Kidney glomerular epithelial cell (primary cell): ENCODE data around the gene MAP4K4.
A peak's percentile ranks its signal among the peaks of the same experiment; 100 is the strongest.

ENCODE experiments used
- DNase-seq: peaks from one replicate; lab custom pipeline; 2025; lab: John Stamatoyannopoulos, UW

The MAP4K4 gene

GRCh38 chr2:101722864-101723263 lies 25.4 kb downstream of the MAP4K4 start:
- no peak for DNase-seq

GRCh38 chr2:101723371-101724124 lies 26.0 kb downstream of the MAP4K4 start:
- DNase-seq: no peak

DNA sequence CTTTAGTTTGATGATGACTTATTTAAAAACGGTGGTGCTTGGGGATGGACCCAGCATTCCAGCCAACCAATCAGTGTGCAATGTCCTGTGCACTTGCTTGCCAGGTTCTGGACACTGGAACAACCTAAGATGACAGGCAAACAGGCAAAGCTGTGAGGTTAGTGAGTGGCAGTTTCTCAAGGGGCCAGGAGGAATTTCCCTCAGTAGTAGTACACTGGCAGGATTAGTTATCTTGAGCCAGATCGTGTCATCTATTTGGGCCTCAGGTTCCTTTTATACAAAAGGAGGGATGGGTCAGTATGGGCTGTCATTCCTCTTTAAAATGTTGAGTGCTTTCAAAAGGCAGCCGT lies 26.6 kb downstream of the MAP4K4 start:
- no peak for DNase-seq

GRCh38 chr2:101725038-101725437 lies 27.5 kb downstream of the MAP4K4 start:
- no peak for DNase-seq

- no peak for DNase-seq
These were observed 28.1 kb downstream of the MAP4K4 start for GRCh38 chr2:101725515-101726192.

DNA sequence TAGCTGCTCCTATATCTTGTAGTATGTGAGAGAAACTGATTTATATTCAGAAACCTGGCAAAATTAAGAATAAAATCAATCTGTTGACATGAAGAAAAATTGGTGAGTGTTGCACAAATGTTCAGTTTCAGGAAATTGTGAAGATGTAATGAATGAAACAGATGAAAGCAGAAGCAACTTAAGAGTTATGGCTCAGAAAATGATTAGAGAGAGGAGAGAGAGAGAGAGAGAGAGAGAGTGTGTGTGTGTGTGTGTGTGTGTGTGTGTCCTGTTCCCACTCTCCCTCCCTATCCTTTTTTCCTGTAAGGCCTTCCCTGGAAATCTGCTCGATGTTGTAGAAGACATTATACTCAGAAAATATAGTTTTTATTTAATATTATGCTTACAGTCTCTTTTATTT lies 31.4 kb downstream of the MAP4K4 start:
- DNase-seq: no peak

DNA sequence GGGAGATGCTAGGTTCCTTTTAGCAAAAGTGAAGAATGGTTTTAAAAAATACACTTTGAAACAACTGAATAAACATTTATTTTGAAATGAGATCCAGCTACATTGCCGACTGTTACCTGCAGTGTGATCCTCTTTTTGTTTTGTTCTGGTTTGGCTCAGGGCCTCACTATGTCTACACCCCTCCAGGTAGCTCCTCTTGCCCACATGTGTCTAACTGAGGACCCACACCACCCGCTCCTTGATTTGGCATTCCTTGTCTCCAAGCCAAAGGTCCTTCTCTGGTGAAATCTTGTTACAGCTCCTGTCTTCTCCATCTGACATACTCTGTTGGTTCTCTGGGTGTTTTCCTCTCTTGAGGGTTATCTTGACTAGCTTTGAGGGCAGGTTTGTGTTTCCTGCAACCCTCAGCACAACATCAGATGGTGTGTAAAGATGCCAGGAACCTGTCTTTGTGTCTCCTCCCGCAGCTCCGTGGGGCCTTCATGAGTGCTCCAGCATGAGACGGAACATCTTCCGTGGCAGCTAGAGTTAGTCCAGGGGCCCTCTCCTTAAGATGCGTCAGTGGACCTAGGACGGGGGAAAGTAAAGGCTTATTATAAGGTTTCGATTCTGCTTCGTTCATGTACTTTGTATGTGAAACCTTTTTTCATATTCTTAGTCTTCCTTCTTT lies 32.1 kb downstream of the MAP4K4 start:
- DNase-seq: no peak

GRCh38 chr2:101731221-101732054 lies 33.9 kb downstream of the MAP4K4 start:
- DNase-seq: no peak

DNA sequence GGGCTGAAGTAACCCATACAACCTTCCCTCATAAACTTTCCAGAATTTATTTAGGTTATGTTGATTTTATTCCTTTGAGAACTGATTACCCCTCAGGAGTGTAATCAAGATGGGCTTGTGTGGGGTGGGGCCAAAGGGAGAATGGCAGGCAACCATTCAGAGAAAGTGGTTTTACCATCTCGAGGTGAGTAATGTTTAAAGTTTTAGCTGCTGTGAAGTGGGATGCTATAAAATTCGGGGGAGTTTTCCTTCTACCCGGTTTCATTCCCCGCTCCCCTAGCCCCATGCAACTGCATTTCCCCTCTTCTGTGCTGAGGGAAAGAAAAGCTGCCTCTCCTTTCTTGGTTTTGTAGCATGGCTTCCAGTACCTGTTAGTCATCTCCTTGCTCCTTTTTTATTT lies 34.7 kb downstream of the MAP4K4 start:
- DNase-seq: no peak

DNA sequence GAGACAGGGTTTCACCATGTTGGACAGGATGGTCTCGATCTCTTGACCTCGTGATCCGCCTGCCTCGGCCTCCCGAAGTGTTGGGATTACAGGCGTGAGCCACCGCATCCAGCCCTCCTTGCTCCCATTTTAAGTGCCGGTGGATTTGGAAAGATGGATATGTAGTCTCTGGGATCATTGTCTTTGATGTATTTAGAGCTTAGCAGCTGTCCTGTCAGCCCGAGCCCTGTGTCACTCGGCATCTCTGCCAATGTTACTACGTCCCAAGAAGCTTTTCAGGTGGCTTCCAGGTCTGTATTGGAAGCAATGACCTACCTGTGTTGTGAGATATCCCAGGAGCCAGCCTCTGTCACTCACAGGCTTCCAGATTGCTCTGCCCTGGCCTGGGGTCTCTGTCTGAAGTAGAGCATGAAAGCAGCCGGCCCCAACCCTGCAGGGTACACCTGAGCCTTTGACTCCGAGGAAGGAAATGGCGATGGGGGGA lies 35.3 kb downstream of the MAP4K4 start:
- DNase-seq: no peak

GRCh38 chr2:101733257-101733993 lies 35.9 kb downstream of the MAP4K4 start:
- DNase-seq: no peak

GRCh38 chr2:101734505-101735165 lies 37.1 kb downstream of the MAP4K4 start:
- DNase-seq: no peak

- DNase-seq: no peak
These were observed 37.6 kb downstream of the MAP4K4 start for GRCh38 chr2:101735166-101735533.

- no peak for DNase-seq
These were observed 38.7 kb downstream of the MAP4K4 start for GRCh38 chr2:101736233-101736632.

DNA sequence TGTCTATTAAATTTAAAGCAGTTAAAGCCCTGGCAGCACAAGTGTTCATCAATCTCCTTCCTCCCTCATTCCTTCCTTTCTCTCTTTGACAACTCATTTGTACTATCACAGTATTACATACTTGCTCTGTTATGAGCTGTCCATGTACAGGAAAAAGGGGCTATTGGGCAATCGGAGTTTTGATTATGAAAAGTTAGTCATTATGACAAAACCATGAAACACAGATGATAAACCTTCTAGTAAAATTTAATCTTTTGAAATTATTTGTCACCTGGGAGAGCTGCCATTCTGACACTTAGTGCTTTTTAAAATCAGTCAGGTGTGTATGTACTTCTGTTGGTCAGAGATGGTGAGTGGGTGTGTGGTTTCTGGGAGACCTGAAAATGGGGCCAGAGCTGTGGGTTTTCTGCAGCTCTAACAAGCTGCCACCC lies 39.4 kb downstream of the MAP4K4 start:
- DNase-seq: peak; percentile 62

DNA sequence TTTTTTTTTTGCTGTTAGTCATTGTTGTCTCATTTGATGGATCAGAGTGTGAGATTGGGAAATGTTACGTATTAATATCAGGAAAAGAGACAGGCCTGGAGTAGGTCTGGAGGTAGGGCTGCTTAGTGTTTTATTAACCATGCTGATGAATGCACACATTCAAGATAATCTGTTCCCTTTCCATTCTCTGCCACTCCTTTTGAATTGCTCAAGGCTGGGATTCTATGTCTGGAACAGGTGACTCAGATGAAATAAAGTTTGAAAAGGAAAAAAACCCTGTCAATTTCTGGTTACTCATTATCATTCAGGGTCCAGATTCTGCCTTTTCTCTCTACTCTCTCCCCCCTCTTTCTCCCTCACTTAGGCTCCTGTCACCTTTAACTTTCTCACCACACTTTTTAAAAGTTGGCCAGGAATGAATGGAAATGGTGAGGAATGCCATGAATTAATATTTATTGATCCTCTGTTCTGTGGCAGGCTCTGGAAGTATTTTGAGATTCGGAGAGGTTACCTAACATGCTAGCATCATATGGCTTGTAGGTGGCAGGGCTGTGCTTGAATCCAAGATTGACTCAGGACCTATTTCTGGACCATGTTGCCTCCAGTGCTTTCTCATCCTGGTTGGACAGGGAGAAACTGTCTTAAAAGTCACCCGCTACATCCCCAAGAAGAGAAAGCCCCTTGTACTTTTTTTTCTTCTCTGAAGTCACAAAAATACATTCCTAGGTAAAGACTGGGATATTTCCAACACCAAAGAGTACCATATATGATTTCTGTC lies 40.2 kb downstream of the MAP4K4 start:
- peak; percentile 82 for DNase-seq

GRCh38 chr2:101738649-101739048 lies 41.1 kb downstream of the MAP4K4 start:
- no peak for DNase-seq

GRCh38 chr2:101740555-101740964 lies 43.1 kb downstream of the MAP4K4 start:
- DNase-seq: no peak

- no peak for DNase-seq
These were observed 44.4 kb downstream of the MAP4K4 start for GRCh38 chr2:101741775-101742520.
